PFSK-1 (cell line): ENCODE data around the gene NRP2.

Source experiments
- FOXP2 ChIP-seq: optimal IDR thresholded peaks from 2 replicates; pipeline ENCODE3; 2011; ENCODE audit warnings: borderline replicate concordance, control low read depth, inconsistent platforms; ENCODE audit not compliant: insufficient read depth; ENCODE audit errors: extremely low read length, extremely low read depth
- POLR2AphosphoS5 ChIP-seq: IDR thresholded peaks from 2 replicates; pipeline ENCODE4 v1.6.1; 2012; ENCODE audit warnings: low read depth, mild to moderate bottlenecking, control low read depth, low read length, moderate library complexity
- SIN3A ChIP-seq: IDR thresholded peaks from 2 replicates; pipeline ENCODE4 v1.6.1; 2012; ENCODE audit warnings: mild to moderate bottlenecking, low read length, moderate library complexity, borderline replicate concordance; ENCODE audit not compliant: insufficient read depth
- TAF1 ChIP-seq: IDR thresholded peaks from 2 replicates; pipeline ENCODE4 v1.6.1; 2012; ENCODE audit warnings: low read length, control low read depth, borderline replicate concordance; ENCODE audit not compliant: insufficient read depth
- TF ChIP-seq, protein P1 (sequence below), 2 experiments: IDR thresholded peaks; 2 replicates each; pipeline versions ENCODE4 v1.6.1 to v1.8.0; 2011 to 2012; ENCODE audit warnings: low read depth in 2 of 2, low read length in 2 of 2, control low read depth in 1 of 2, inconsistent platforms in 1 of 2, mild to moderate bottlenecking in 1 of 2, moderate library complexity in 1 of 2; ENCODE audit not compliant: insufficient read depth in 1 of 2

NRP2 gene

DNA sequence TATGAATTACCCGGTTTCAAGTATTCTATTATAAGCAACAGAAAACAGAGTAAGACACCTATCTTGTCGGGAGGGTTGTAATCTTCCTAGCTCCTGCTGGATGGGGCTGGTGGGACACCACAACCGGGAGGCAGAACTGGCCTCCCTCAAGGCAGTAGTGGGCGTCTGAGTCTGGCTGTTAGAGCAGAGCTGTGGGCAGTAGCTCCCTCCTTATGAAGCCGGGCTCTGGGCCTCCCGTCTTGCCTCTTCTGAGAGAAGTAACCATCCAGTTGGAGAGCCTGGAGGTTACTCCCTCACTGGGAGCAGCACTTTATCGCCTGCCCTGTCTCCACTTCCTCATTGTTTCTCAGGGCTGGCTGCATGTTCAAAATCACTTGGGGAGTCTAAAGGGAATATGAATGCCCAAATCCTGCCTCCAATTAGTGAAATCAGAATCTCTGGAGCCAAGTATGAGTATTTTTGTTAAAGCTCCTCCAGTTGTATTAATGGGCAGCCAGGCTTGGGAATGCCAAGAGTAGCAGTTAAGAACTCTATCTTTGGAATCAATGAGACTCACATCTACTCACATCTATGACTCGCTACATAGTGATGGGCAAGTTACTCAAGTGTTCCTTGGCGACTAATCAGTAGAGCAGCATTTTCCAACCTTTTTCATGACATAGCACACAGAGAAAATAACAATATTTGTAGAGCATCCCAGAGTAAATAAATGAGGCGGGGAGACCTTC is 27.3 kb upstream of the NRP2 start:
- TF ChIP-seq TAF1 (no peak), SIN3A (no peak), POLR2AphosphoS5 (no peak), FOXP2 (no peak)
- TF ChIP-seq, protein P1, sequence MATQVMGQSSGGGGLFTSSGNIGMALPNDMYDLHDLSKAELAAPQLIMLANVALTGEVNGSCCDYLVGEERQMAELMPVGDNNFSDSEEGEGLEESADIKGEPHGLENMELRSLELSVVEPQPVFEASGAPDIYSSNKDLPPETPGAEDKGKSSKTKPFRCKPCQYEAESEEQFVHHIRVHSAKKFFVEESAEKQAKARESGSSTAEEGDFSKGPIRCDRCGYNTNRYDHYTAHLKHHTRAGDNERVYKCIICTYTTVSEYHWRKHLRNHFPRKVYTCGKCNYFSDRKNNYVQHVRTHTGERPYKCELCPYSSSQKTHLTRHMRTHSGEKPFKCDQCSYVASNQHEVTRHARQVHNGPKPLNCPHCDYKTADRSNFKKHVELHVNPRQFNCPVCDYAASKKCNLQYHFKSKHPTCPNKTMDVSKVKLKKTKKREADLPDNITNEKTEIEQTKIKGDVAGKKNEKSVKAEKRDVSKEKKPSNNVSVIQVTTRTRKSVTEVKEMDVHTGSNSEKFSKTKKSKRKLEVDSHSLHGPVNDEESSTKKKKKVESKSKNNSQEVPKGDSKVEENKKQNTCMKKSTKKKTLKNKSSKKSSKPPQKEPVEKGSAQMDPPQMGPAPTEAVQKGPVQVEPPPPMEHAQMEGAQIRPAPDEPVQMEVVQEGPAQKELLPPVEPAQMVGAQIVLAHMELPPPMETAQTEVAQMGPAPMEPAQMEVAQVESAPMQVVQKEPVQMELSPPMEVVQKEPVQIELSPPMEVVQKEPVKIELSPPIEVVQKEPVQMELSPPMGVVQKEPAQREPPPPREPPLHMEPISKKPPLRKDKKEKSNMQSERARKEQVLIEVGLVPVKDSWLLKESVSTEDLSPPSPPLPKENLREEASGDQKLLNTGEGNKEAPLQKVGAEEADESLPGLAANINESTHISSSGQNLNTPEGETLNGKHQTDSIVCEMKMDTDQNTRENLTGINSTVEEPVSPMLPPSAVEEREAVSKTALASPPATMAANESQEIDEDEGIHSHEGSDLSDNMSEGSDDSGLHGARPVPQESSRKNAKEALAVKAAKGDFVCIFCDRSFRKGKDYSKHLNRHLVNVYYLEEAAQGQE (IDR thresholded peaks at IDR 0.05; ENCODE audit: insufficient read depth in 1 of 2, low read depth in 2 of 2, low read length in 2 of 2): no peak

DNA sequence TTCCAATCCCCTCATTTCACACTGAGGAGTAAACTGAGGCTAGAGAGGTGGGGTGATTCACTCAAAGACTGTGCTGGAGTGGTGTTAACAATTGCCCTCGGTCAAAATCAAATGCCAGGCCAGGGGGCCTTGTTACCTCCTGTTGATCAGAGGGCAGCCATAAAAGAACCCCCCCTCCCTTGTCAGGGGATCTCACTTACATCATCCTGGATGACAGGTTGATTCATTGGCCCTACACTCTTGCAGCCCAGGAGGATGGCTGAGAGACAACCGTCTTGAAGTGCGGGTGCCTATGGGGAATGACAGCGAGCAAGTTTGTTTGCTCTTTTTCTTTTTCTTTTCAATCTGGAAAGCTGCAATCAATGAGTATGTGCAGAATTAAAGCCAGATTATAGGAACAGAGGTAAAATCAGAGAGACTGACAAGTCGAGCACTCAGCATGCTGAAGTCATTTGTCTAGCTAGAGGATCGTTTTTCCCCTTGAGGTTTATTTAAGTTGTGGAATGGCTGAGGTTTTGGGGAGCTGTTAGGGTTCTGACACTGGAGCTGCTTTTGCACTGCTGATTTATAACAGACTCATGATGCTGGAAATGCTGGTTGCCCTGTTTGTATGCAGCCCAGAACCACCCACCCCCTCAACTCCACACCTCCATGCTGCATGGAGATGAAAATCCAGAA is 26.4 kb upstream of the NRP2 start:
- no peak for TF ChIP-seq POLR2AphosphoS5
- no peak for TF ChIP-seq SIN3A
- TF ChIP-seq TAF1: no peak
- TF ChIP-seq FOXP2: no peak
- TF ChIP-seq, protein P1 (IDR thresholded peaks at IDR 0.05; ENCODE audit: insufficient read depth in 1 of 2, low read depth in 2 of 2, low read length in 2 of 2): no peak

DNA sequence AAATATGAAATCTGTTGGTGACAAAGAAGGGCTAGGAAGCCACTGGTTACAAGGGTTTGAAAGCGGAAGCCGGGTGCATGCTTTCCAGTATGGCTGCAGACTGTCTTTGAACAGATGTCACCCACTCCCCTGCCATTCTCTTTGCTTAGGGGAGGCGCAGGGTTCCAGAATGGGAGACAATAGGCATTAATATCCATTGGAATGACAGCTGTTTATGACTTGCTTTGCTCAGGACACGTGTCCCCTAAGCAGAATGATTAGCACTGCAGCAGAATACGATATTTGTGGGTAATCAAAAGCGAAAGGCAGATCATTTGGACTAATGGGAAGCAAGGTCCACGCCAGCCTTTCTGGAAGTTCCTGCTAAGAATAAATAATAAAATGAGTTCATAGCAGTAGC is 25.8 kb upstream of the NRP2 start:
- no peak for TF ChIP-seq POLR2AphosphoS5
- TF ChIP-seq TAF1: no peak
- TF ChIP-seq, protein P1 (IDR thresholded peaks at IDR 0.05; ENCODE audit: insufficient read depth in 1 of 2, low read depth in 2 of 2, low read length in 2 of 2): no peak
- TF ChIP-seq FOXP2: no peak
- no peak for TF ChIP-seq SIN3A

DNA sequence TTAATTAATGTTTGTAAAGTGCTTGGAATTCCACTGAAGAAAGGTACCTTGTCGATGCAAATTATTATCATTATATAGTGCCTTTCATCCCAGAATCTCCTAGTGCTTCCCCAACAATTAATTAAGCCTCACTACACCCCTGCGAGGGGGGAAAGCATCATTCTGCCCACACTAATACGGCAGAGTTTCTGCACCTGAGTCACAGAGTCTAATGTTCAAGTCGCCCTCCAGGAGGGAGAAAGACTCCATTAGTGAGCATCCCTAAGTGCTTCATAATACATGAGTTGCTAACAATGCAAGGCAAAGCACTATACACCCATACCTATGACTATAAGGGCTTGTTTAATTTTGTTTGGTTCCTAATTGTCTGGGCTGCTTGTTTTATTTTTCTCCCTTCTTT is 25.4 kb upstream of the NRP2 start:
- no peak for TF ChIP-seq FOXP2
- TF ChIP-seq SIN3A: no peak
- TF ChIP-seq, protein P1 (IDR thresholded peaks at IDR 0.05; ENCODE audit: insufficient read depth in 1 of 2, low read depth in 2 of 2, low read length in 2 of 2): no peak
- no peak for TF ChIP-seq TAF1
- no peak for TF ChIP-seq POLR2AphosphoS5
